B cell (primary cell): Measurements from ENCODE around the gene DRD2. TPM values are rescaled to one million over a fixed set of nuclear protein-coding genes. Genes with fewer than 3 reads are reported as not detected.

Source experiments
- ATAC-seq: fragments of 200-7000 bp; cut with Tn5 transposase; one replicate; pipeline ENCODE4 v1.10.0; 2021; ENCODE audit warnings: low read depth, mild to moderate bottlenecking, moderate number of reproducible peaks, moderate library complexity
- CTCF ChIA-PET: fragments of 350-600 bp; sonication (Branson Sonifier 250); formaldehyde crosslinking; loops from one replicate; lab custom pipeline; 2021; ENCODE audit warnings: antibody characterized with exemption, inconsistent platforms; lab: Charles Lee
- POLR2A ChIA-PET: fragments of 350-600 bp; sonication (Branson Sonifier 250); formaldehyde crosslinking; loops from one replicate; lab custom pipeline; 2021; ENCODE audit warnings: antibody characterized with exemption; lab: Charles Lee
- DNase-seq: peaks from one replicate; pipeline ENCODE4 v3.0.0; 2013
- H2AFZ ChIP-seq: 2 replicates; pipeline ENCODE4 v1.6.1; 2012; ENCODE audit warnings: mild to moderate bottlenecking, low read depth, low read length; ENCODE audit not compliant: insufficient read depth, poor library complexity, severe bottlenecking
- H3K27ac ChIP-seq, 2 donors: 1 replicate in 1 of 2; 2 replicates in 1 of 2; pipeline ENCODE4 v1.5.1; 2012 to 2013; ENCODE audit warnings: low read length in 2 of 2, mild to moderate bottlenecking in 2 of 2, moderate library complexity in 1 of 2
- H3K27me3 ChIP-seq, 4 experiments: fragments of 200-600 bp in 1 of 4; sonication (generic) in 1 of 4; replicated peaks in 1 of 4; 1 replicate in 2 of 4; 2 replicates in 2 of 4; pipeline versions ENCODE4 v1.6.1 to v1.7.0; 2013 to 2016; ENCODE audit warnings: low read length in 3 of 4, mild to moderate bottlenecking in 2 of 4, mixed read lengths in 1 of 4, moderate library complexity in 1 of 4; ENCODE audit not compliant: insufficient read depth in 4 of 4, control insufficient read depth in 3 of 4; ENCODE audit errors: control extremely low read depth in 1 of 4
- H3K36me3 ChIP-seq, 2 experiments: replicated peaks in 1 of 2; 1 replicate in 1 of 2; 2 replicates in 1 of 2; pipeline versions ENCODE4 v1.6.1 to v1.7.1; 2013; ENCODE audit warnings: low read length in 1 of 2; ENCODE audit not compliant: insufficient read depth in 2 of 2, control insufficient read depth in 1 of 2; ENCODE audit errors: control extremely low read depth in 1 of 2, extremely low read depth in 1 of 2
- H3K4me1 ChIP-seq, 2 donors: fragments of 200-600 bp in 1 of 2; sonication (generic) in 1 of 2; 1 replicate in 1 of 2; 2 replicates in 1 of 2; pipeline versions ENCODE4 v1.5.1 to v1.6.1; 2013 to 2017; ENCODE audit warnings: low read length in 2 of 2; ENCODE audit not compliant: control insufficient read depth in 2 of 2, insufficient read depth in 2 of 2
- H3K4me2 ChIP-seq: replicated peaks from 2 replicates; pipeline ENCODE3; 2012; ENCODE audit warnings: mild to moderate bottlenecking, low read depth, low read length; ENCODE audit not compliant: poor library complexity, severe bottlenecking
- H3K4me3 ChIP-seq, 5 experiments: fragments of 200-600 bp in 1 of 5; sonication (generic) in 1 of 5; 1 replicate in 3 of 5; 2 replicates in 2 of 5; pipeline versions ENCODE4 v1.5.1 to v1.7.0; 2011 to 2016; ENCODE audit warnings: low read length in 4 of 5, mild to moderate bottlenecking in 4 of 5, low read depth in 2 of 5, control low read depth in 1 of 5, moderate library complexity in 1 of 5; ENCODE audit not compliant: insufficient read depth in 1 of 5; ENCODE audit errors: control extremely low read depth in 1 of 5, extremely low read depth in 1 of 5
- H3K79me2 ChIP-seq: fragments of 200-600 bp; sonication (generic); one replicate; pipeline ENCODE4 v1.6.0; 2016; ENCODE audit warnings: low read length; ENCODE audit not compliant: control insufficient read depth, insufficient read depth
- H3K9ac ChIP-seq: fragments of 200-600 bp; sonication (generic); 2 replicates; pipeline ENCODE4 v1.6.1; 2017; ENCODE audit warnings: mild to moderate bottlenecking, low read length, moderate library complexity
- H3K9me3 ChIP-seq, 3 donors: one replicate each; pipeline versions ENCODE4 v1.6.1 to v1.7.1; 2013; ENCODE audit warnings: low read length in 2 of 3; ENCODE audit not compliant: control insufficient read depth in 2 of 3, insufficient read depth in 1 of 3; ENCODE audit errors: control extremely low read depth in 1 of 3
- H4K20me1 ChIP-seq: 2 replicates; pipeline ENCODE4 v1.6.0; 2012; ENCODE audit warnings: mild to moderate bottlenecking, low read length; ENCODE audit not compliant: insufficient read depth, control insufficient read depth, poor library complexity, severe bottlenecking
- H3K27ac Mint-ChIP-seq: one replicate; pipeline ENCODE4 v1.8.0; 2021; ENCODE audit warnings: mixed read lengths
- H3K27me3 Mint-ChIP-seq: one replicate; pipeline ENCODE4 v1.8.0; 2021; ENCODE audit warnings: mixed read lengths
- H3K4me1 Mint-ChIP-seq: one replicate; pipeline ENCODE4 v1.8.0; 2021; ENCODE audit warnings: mixed read lengths
- H3K4me3 Mint-ChIP-seq: one replicate; pipeline ENCODE4 v1.8.0; 2021; ENCODE audit warnings: mixed read lengths
- H3K9me3 Mint-ChIP-seq: one replicate; pipeline ENCODE4 v1.8.0; 2022; ENCODE audit warnings: mixed read lengths; ENCODE audit not compliant: insufficient read depth
- CTCF ChIP-seq: fragments of 200-600 bp; IDR thresholded peaks from one replicate; pipeline ENCODE4 v1.8.0; 2022; ENCODE audit warnings: antibody characterized with exemption, mild to moderate bottlenecking
- EZH2 ChIP-seq: IDR thresholded peaks from 2 replicates; pipeline ENCODE4 v1.6.1; 2012; ENCODE audit warnings: borderline replicate concordance, low read depth, mild to moderate bottlenecking, moderate library complexity, low read length; ENCODE audit not compliant: insufficient read depth, poor library complexity, severe bottlenecking
- WGBS: methylation state at CpG from one replicate; pipeline ENCODE4 v1.1.5; 2013; ENCODE audit warnings: missing lambda C conversion rate; ENCODE audit not compliant: insufficient coverage; 5-methylcytosine and 5-hydroxymethylcytosine counted together
- intact Hi-C: fragments of 100-400 bp; cut with micrococcal nuclease; formaldehyde crosslinking; loops from one replicate; pipeline ENCODE4 v1.10.0; 2022
- polyA plus RNA-seq: library from polyadenylated mRNA; depleted of rRNA; stranded (reverse); fragments of >200 nt; gene quantifications from 2 replicates; pipeline ENCODE4 v1.2.3, GENCODE V29; 2012
- total RNA-seq, 2 donors: library from RNA; stranded (reverse); fragments of 120-200 nt in 1 of 2; gene quantifications; 1 replicate in 1 of 2; 2 replicates in 1 of 2; pipeline versions ENCODE4 v1.2.3 to v1.2.4, GENCODE V29; 2013 to 2022

Gene DRD2
- total and polyA plus RNA-seq, 2 donors (not counting 1 experiment from before 2014, with no cell fraction given) = not detected

- no peak overlapping the region for H2AFZ ChIP-seq
- H3K27me3 Mint-ChIP-seq = no peaks in the 10 kb centered on the region
- no peaks in the 10 kb centered on the region for H4K20me1 ChIP-seq
- H3K9me3 ChIP-seq = peaks cover 0 to 7% (median 0%) of the 10 kb centered on the region in 3 donors
- no peak overlapping the region for H3K27ac Mint-ChIP-seq
- no peak overlapping the region for H3K4me3 Mint-ChIP-seq
- peaks cover 17 to 19% of the 10 kb centered on the region in 2 donors for H3K4me1 ChIP-seq
- H3K4me2 ChIP-seq = no peak overlapping the region
- DNase-seq (no peak), ATAC-seq (no peak)
- ChIA-PET CTCF (no interaction called here), POLR2A (no interaction called here)
- H3K4me1 Mint-ChIP-seq = peaks cover 25% of the 10 kb centered on the region
- no peaks in the 10 kb centered on the region for H3K27me3 ChIP-seq
- WGBS = 71% methylated on average over 1 of the region's 1 CpG
- no peak overlapping the region for H3K9ac ChIP-seq
- TF ChIP-seq CTCF (no peak), EZH2 (no peak)
- no peaks in the 10 kb centered on the region for H3K36me3 ChIP-seq
- intact Hi-C loops = no loop called here
- H3K27ac ChIP-seq = no peak overlapping the region
- H3K79me2 ChIP-seq = no peaks in the 10 kb centered on the region
- H3K4me3 ChIP-seq = no peak overlapping the region
- H3K9me3 Mint-ChIP-seq = peaks cover 5% of the 10 kb centered on the region
Measured at GRCh38 chr11:113378692-113379091, 96.5 kb downstream of the DRD2 start.

DNA sequence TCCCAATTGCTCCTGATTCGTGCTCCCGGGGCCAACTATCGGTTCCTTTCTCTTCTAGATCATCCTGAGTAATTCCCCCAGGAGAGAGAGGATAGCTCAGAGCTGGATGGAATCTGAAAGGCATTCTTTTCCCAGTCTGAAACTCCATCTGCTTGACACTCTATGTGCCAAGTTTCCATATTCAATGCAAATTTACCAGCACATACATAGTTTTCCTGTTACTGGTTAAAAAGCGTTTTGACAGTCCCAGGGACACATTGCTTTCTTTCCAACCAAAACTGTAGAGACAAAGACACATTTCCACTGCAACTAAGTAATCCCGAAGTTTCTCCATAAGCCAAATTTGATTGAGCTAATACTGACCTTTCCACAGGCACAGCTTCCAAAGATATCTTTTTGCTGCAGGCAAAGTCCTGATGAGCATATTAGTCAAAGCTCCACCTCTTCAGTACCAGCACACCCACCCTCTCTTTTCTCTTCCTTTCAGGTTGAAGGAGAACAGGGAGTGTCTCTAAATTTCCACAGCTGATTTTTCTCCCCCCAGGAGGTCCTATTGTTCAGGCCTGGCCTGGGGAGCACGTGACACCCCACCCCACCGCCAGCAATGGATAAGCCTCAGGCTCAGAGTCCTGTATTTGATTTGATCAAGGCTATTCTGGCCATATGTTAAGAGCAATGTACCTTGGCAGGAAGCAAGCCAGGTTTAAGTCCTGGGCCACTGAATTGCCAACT lies 97.4 kb downstream of the DRD2 start:
- Histone ChIP-seq H3K4me2 (no peak overlapping the region), H3K36me3 (no peaks in the 10 kb centered on the region), H3K4me3 (no peak overlapping the region), H3K9me3 (peaks cover 0 to 7% (median 0%) of the 10 kb centered on the region in 3 donors), H3K79me2 (no peaks in the 10 kb centered on the region), H3K9ac (no peak overlapping the region), H2AFZ (no peak overlapping the region), H3K27ac (no peak overlapping the region), H3K27me3 (no peaks in the 10 kb centered on the region), H4K20me1 (no peaks in the 10 kb centered on the region), H3K4me1 (peaks cover 17 to 19% of the 10 kb centered on the region in 2 donors)
- intact Hi-C loops = no loop called here
- ChIA-PET POLR2A (no interaction called here), CTCF (no interaction called here)
- DNase-seq (no peak), ATAC-seq (no peak)
- 91% methylated on average over 6 of the region's 7 CpGs for WGBS
- TF ChIP-seq EZH2 (no peak), CTCF (no peak)
- peaks cover 5% of the 10 kb centered on the region for H3K9me3 Mint-ChIP-seq
- peak overlapping the region; percentile 33 for H3K27ac Mint-ChIP-seq
- no peaks in the 10 kb centered on the region for H3K27me3 Mint-ChIP-seq
- peaks cover 25% of the 10 kb centered on the region for H3K4me1 Mint-ChIP-seq
- no peak overlapping the region for H3K4me3 Mint-ChIP-seq
